ENCODE data around the gene COL25A1.

DNA sequence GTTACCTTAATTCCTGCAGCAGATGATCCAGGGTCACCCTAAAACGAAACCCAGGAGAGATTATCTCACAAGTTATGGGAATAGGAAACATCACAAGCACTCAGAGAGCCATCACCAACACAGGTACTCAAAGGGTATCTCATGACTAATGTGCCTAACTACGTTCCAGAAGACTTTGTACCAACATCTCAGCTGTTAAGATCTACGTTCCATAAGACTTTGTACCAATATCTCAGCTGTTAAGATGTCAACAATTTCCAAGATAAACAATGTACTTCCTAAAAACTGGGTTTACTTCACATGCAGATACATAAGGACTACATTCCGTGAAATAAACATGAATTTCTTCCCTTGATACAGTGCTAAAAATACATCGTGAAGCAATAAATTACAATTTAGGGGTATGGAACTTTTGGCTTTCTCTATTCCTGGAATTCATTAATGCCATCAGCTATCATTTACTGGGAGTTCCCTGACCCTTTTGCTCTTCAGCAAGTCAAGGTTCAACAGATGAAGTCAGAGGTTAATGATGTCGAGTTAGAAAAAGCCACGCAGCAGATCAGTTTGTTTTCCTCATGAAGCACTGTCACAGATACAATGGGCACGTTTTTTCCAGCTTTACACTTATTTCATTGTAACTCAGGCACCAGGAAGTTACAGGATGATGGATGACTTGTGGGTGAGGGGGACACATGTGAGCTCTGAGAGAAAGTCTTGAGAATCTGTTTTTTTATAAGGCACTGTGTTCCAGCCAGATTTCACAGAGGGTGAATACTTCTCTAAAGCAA, 412.6 kb downstream of the COL25A1 start:
- TF ChIP-seq, protein P1, sequence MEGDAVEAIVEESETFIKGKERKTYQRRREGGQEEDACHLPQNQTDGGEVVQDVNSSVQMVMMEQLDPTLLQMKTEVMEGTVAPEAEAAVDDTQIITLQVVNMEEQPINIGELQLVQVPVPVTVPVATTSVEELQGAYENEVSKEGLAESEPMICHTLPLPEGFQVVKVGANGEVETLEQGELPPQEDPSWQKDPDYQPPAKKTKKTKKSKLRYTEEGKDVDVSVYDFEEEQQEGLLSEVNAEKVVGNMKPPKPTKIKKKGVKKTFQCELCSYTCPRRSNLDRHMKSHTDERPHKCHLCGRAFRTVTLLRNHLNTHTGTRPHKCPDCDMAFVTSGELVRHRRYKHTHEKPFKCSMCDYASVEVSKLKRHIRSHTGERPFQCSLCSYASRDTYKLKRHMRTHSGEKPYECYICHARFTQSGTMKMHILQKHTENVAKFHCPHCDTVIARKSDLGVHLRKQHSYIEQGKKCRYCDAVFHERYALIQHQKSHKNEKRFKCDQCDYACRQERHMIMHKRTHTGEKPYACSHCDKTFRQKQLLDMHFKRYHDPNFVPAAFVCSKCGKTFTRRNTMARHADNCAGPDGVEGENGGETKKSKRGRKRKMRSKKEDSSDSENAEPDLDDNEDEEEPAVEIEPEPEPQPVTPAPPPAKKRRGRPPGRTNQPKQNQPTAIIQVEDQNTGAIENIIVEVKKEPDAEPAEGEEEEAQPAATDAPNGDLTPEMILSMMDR (IDR thresholded peaks at IDR 0.05; ENCODE audit: low read depth, low read length) = no peak
- no peak for TF ChIP-seq MAX (IDR thresholded peaks at IDR 0.05; ENCODE audit: low read depth, low read length)

Data from NB4 (cell line).